Stimulated activated CD4-positive, alpha-beta T cell treated with anti-CD3 and anti-CD28 coated beads, Interleukin-15, amount 100 ng/mL, for 24 hours (primary cell): ENCODE measurements around the gene NPNT.
"Not testable (repeated sequence)": the region's sequence is repeated elsewhere in the genome, so short reads cannot be mapped to it uniquely, and the experiment has no call there.

Experiments used
- DNase-seq: peaks from one replicate; pipeline ENCODE4 v3.0.0-alpha.2; 2020

Gene NPNT

GRCh38 chr4:105894660-105895582 lies at the start of gene NPNT:
Gene NPNT (plus strand): TSS chr4:105895471. CDS start chr4:105895653, 182 bp downstream.
- DNase-seq = peak; percentile 2

- DNase-seq = no peak
Observed at GRCh38 chr4:105845559-105845958, 49.7 kb upstream of the NPNT start.

GRCh38 chr4:105848359-105848758 lies 46.9 kb upstream of the NPNT start:
- not testable (repeated sequence) for DNase-seq

GRCh38 chr4:105851196-105851595 lies 44.1 kb upstream of the NPNT start:
- no peak for DNase-seq

GRCh38 chr4:105852230-105852629 lies 43.0 kb upstream of the NPNT start:
- DNase-seq = not testable (repeated sequence)

GRCh38 chr4:105858466-105859040 lies 36.7 kb upstream of the NPNT start:
- DNase-seq = no peak

- DNase-seq = no peak
Observed at GRCh38 chr4:105859233-105859632, 36.0 kb upstream of the NPNT start.

GRCh38 chr4:105870963-105871362 lies 24.3 kb upstream of the NPNT start:
- DNase-seq = no peak

GRCh38 chr4:105871997-105872396 lies 23.3 kb upstream of the NPNT start:
- DNase-seq = no peak

- no peak for DNase-seq
Observed at GRCh38 chr4:105875233-105875632, 20.0 kb upstream of the NPNT start.

GRCh38 chr4:105878668-105879067 lies 16.6 kb upstream of the NPNT start:
- DNase-seq = no peak

- no peak for DNase-seq
Observed at GRCh38 chr4:105887508-105887907, 7.8 kb upstream of the NPNT start.

- DNase-seq = peak; percentile 32
Observed at GRCh38 chr4:105895583-105896460, 551 bp downstream of the NPNT start.

GRCh38 chr4:105896461-105896942 lies 1.2 kb downstream of the NPNT start:
- DNase-seq = no peak

- DNase-seq = no peak
Observed at GRCh38 chr4:105896984-105897775, 1.9 kb downstream of the NPNT start.

- DNase-seq = no peak
Observed at GRCh38 chr4:105900541-105900940, 5.3 kb downstream of the NPNT start.

GRCh38 chr4:105902550-105903262 lies 7.4 kb downstream of the NPNT start:
- DNase-seq = no peak

GRCh38 chr4:105909787-105910281 lies 14.6 kb downstream of the NPNT start:
- no peak for DNase-seq

- DNase-seq = no peak
Observed at GRCh38 chr4:105911426-105911825, 16.2 kb downstream of the NPNT start.

GRCh38 chr4:105912633-105913032 lies 17.4 kb downstream of the NPNT start:
- DNase-seq = no peak

GRCh38 chr4:105917171-105917685 lies 22.0 kb downstream of the NPNT start:
- DNase-seq = no peak
